Measurements from ENCODE around the gene PPP1R12C.

DNA sequence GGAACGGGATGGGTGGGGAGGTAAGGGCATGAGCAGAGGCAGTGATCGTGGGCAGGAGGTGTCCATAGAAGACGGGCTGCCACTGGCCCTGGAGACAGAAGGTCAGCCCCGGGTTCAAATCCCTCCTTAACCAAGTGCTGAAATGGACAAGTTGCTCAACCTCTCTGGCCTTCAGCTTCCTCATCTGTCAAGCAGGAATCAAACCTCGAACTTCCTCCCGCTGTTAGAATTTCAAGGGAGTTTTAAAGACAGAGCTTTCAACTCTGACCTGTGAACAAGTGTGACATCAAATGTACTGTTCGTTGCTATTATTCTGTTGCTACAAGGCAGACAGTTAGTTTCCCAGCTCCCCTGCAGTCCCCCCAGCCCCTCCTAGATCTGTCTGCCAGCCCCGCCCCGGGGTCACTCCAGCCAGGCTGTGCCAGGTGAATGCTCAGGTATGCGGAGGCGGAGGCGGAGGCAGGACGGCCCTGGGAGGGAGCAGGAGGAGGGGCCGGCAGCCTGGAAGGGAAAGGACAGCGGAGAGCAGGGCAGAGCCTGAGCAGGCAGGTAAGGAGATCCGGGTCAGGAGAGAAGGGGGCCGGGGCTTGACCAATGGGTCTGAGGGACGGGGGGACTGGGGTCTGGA, 42.0 kb downstream of the PPP1R12C start, which contains the start of gene EPS8L1:
- TF ChIP-seq POLR2A (IDR thresholded peaks at IDR 0.05), result no peak
- TF ChIP-seq POLR2AphosphoS5 (IDR thresholded peaks at IDR 0.05), result no peak
- TF ChIP-seq, protein P1, sequence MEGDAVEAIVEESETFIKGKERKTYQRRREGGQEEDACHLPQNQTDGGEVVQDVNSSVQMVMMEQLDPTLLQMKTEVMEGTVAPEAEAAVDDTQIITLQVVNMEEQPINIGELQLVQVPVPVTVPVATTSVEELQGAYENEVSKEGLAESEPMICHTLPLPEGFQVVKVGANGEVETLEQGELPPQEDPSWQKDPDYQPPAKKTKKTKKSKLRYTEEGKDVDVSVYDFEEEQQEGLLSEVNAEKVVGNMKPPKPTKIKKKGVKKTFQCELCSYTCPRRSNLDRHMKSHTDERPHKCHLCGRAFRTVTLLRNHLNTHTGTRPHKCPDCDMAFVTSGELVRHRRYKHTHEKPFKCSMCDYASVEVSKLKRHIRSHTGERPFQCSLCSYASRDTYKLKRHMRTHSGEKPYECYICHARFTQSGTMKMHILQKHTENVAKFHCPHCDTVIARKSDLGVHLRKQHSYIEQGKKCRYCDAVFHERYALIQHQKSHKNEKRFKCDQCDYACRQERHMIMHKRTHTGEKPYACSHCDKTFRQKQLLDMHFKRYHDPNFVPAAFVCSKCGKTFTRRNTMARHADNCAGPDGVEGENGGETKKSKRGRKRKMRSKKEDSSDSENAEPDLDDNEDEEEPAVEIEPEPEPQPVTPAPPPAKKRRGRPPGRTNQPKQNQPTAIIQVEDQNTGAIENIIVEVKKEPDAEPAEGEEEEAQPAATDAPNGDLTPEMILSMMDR (IDR thresholded peaks at IDR 0.05), result no peak
- TF ChIP-seq EP300 (IDR thresholded peaks at IDR 0.05), result no peak
